ENCODE measurements around the gene NUAK1.

Gene NUAK1

GRCh38 chr12:106179086-106179485, 40.3 kb upstream of the NUAK1 start:
- H3K4me3 ChIP-seq (ENCODE audit: low read depth, low read length) = no peak overlapping the region
- TF ChIP-seq CTCF (IDR thresholded peaks at IDR 0.05; ENCODE audit: borderline replicate concordance, insufficient read depth, low read depth, low read length) = no peak

- H3K4me3 ChIP-seq (ENCODE audit: low read depth, low read length) = no peak overlapping the region
- TF ChIP-seq CTCF (IDR thresholded peaks at IDR 0.05; ENCODE audit: borderline replicate concordance, insufficient read depth, low read depth, low read length) = no peak
Measured at GRCh38 chr12:106178562-106178961, 39.8 kb upstream of the NUAK1 start.

- H3K4me3 ChIP-seq (ENCODE audit: low read depth, low read length) = no peak overlapping the region
- TF ChIP-seq CTCF (IDR thresholded peaks at IDR 0.05; ENCODE audit: borderline replicate concordance, insufficient read depth, low read depth, low read length) = no peak
Measured at GRCh38 chr12:106176560-106176959, 37.8 kb upstream of the NUAK1 start.

- H3K4me3 ChIP-seq (ENCODE audit: low read depth, low read length) = no peak overlapping the region
- no peak for TF ChIP-seq CTCF (IDR thresholded peaks at IDR 0.05; ENCODE audit: borderline replicate concordance, insufficient read depth, low read depth, low read length)
Measured at GRCh38 chr12:106174876-106175275, 36.1 kb upstream of the NUAK1 start.

GRCh38 chr12:106173442-106173841, 34.7 kb upstream of the NUAK1 start:
- no peak overlapping the region for H3K4me3 ChIP-seq (ENCODE audit: low read depth, low read length)
- no peak for TF ChIP-seq CTCF (IDR thresholded peaks at IDR 0.05; ENCODE audit: borderline replicate concordance, insufficient read depth, low read depth, low read length)

- no peak overlapping the region for H3K4me3 ChIP-seq (ENCODE audit: low read depth, low read length)
- TF ChIP-seq CTCF (IDR thresholded peaks at IDR 0.05; ENCODE audit: borderline replicate concordance, insufficient read depth, low read depth, low read length) = no peak
Measured at GRCh38 chr12:106171117-106171750, 32.5 kb upstream of the NUAK1 start.

GRCh38 chr12:106170285-106170684, 31.5 kb upstream of the NUAK1 start:
- H3K4me3 ChIP-seq (ENCODE audit: low read depth, low read length) = no peak overlapping the region
- TF ChIP-seq CTCF (IDR thresholded peaks at IDR 0.05; ENCODE audit: borderline replicate concordance, insufficient read depth, low read depth, low read length) = no peak
